Breast epithelium (tissue), 3 donors: ENCODE results near the gene HEPACAM.

Source experiments
- CTCF ChIP-seq, 3 donors: fragments of 450-650 bp; IDR thresholded peaks; one replicate each; pipeline ENCODE4 v1.5.1; 2016 to 2017; ENCODE audit warnings: antibody characterized with exemption in 3 of 3, mild to moderate bottlenecking in 3 of 3, moderate library complexity in 3 of 3
- POLR2A ChIP-seq: fragments of 450-650 bp; IDR thresholded peaks from one replicate; pipeline ENCODE4 v1.6.1; 2016; ENCODE audit warnings: antibody characterized with exemption, mild to moderate bottlenecking, moderate library complexity
- POLR2AphosphoS5 ChIP-seq, 3 donors: sonication (generic); formaldehyde crosslinking; IDR thresholded peaks; one replicate each; pipeline ENCODE4 v1.6.1; 2017; ENCODE audit warnings: antibody characterized with exemption in 3 of 3

GRCh38 chr11:124894606-124895430 lies 41.0 kb downstream of the HEPACAM start:
- TF ChIP-seq CTCF (IDR thresholded peaks at IDR 0.05) = no peak
- TF ChIP-seq POLR2A = no peak
- TF ChIP-seq POLR2AphosphoS5 (IDR thresholded peaks at IDR 0.05) = no peak
